Right ventricle myocardium superior (tissue), 1 donor: Measurements from ENCODE around the gene PPP2R1B. TPM values are rescaled to one million over a fixed set of nuclear protein-coding genes. Genes with fewer than 3 reads are reported as not detected.

Source experiments
- ATAC-seq: fragments of 200-7000 bp; cut with Tn5 transposase; one replicate; pipeline ENCODE4 v1.9.1; 2020; ENCODE audit warnings: mild to moderate bottlenecking; ENCODE audit not compliant: poor library complexity
- DNase-seq: peaks from one replicate; pipeline ENCODE4 v3.0.0-alpha.2; 2020
- intact Hi-C: fragments of 100-400 bp; cut with DNase I; formaldehyde crosslinking; loops from one replicate; pipeline ENCODE4 v1.11.2; 2022
- long read RNA-seq: library from polyadenylated mRNA; unstranded; transcript quantifications from one replicate; pipeline ENCODE4 v2.0.0, GENCODE V29; 2021
- total RNA-seq: library from RNA; stranded (reverse); fragmentation: NEBNext Ultra II Directional; extraction: Animal tissue kit (Norgen Biotek cat#: 25700); gene quantifications from one replicate; pipeline ENCODE4 v1.2.1, GENCODE V29; 2021
- donor health status: DM: no; HTN: yes; CAD: no; lungs with severe emphysema.

Gene PPP2R1B
- 7.7 TPM for total RNA-seq
- long read RNA-seq, full-length matches to known transcripts: 3 of 3 reads
- long read RNA-seq, partial matches to known transcripts: 0 of 3 reads
- long read RNA-seq, other reads (novel, unspliced or antisense): 0 of 3 reads

GRCh38 chr11:111765984-111766833 lies at the start of gene PPP2R1B:
Gene PPP2R1B (minus strand): TSS chr11:111766389. CDS start chr11:111766361, 28 bp downstream.
- ATAC-seq (peak; percentile 99), DNase-seq (peak; percentile 85)
- intact Hi-C loops: no loop called here

DNA sequence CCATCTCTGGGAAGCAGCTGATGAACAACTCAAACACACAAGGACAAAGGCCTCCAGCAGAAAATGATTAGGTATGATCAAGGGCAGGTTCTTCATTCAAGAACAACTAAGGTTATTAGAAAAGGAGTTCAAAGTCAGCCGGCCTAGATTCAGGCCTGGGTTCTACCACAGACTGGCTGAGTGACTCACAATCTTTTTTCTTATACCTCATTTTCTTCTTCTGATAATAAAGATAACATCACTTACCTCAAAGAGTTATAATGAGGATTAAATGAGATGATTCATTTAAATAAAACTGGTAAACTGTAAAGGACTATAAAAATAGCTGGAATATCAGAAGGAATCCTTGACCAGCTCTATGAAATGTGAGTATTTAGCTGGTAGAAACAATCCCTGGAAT lies 49.3 kb upstream of the PPP2R1B start:
- no peak for DNase-seq
- intact Hi-C loops: no loop called here
- ATAC-seq: no peak

- DNase-seq (no peak), ATAC-seq (no peak)
- intact Hi-C loops: no loop called here
Observed at GRCh38 chr11:111814557-111815320, 48.5 kb upstream of the PPP2R1B start.

DNA sequence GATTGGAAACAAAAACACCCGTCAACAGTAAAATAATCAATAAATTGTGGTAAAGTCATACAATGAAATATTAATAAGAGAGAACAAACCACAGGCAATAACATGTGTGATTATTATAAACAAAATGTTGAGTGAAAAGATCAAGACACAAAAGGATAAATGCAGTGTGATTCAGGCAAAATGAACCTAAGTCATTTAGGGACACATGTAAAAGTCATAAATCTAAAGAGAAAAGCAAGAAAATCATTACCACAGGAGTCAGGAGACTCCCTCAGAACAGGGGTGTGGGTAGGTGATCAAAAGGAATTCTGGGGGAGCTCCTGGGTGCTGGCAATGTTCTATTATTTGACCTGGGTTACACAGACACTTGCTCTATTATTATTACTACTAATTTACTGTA lies 47.9 kb upstream of the PPP2R1B start:
- ATAC-seq: no peak

DNA sequence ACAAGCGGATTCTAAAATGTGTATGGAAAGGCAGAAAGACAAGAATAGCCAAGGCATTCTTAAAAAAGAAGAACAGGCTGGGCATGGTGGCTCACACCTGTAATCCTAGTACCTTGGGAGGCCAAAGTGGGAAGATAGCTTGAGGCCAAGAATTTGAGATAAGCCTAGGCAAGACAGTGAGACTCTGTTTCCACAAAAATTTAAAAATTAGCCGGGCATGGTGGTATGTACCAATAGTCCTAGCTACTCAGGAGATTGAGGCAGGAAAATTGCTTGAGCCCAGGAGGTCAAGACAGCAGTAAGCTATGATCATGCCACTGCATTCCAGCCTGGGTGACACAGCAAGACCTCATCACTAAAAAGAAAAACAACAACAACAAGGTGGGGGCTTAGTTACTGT lies 46.0 kb upstream of the PPP2R1B start:
- no peak for DNase-seq
- intact Hi-C loops: no loop called here
- no peak for ATAC-seq

More for the DNA sequence above, 47.9 kb upstream of the PPP2R1B start:
- no peak for DNase-seq
- intact Hi-C loops: no loop called here

GRCh38 chr11:111811445-111811844 lies 45.3 kb upstream of the PPP2R1B start:
- intact Hi-C loops: no loop called here
- no peak for ATAC-seq

DNA sequence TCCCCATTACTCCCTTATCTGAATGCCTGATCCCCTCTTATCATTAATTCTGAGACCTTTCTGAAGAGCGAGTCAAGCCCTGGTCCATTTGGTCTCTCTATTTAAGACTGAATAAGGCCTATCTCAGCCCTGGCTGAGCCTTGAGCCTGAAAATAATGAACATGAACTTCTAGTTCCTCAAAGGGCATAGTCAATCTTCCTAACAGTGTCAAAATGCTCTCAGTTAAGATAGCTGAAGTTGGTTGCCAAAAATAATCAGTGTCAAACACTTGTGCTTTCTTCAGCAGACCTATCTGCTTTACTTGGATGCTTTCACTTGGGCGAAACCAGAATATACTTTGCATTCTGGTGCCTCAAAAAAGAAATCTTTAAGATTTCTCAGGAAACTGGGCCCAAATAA lies 42.6 kb upstream of the PPP2R1B start:
- DNase-seq: no peak
- intact Hi-C loops: no loop called here

More at GRCh38 chr11:111811445-111811844, 45.3 kb upstream of the PPP2R1B start:
- no peak for DNase-seq

GRCh38 chr11:111808063-111808588 lies 41.9 kb upstream of the PPP2R1B start:
- no peak for DNase-seq
- intact Hi-C loops: no loop called here
- ATAC-seq: no peak

More for the DNA sequence above, 42.6 kb upstream of the PPP2R1B start:
- peak; percentile 83 for ATAC-seq

GRCh38 chr11:111807076-111807475 lies 40.9 kb upstream of the PPP2R1B start:
- ATAC-seq (no peak), DNase-seq (no peak)
- intact Hi-C loops: no loop called here

DNA sequence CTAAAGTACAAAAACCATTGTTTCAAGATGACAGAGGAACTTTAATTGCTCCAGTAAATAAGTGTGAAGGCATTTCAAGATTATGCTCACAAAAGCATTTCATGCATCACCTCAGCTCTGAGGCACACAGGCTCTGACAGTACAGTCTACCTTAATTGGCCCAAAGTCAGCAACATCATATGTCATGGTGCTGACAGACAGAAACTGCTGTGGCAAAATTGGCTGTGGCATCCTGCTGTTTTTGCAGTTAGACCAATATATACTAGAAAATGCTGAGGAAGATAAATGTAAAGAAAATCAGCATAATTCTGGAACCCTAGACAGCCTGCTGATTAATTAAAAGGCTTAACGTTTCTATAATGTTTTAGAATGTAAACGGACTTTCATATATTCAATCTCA lies 34.9 kb upstream of the PPP2R1B start:
- peak; percentile 71 for ATAC-seq
- intact Hi-C loops: no loop called here
- DNase-seq: no peak

DNA sequence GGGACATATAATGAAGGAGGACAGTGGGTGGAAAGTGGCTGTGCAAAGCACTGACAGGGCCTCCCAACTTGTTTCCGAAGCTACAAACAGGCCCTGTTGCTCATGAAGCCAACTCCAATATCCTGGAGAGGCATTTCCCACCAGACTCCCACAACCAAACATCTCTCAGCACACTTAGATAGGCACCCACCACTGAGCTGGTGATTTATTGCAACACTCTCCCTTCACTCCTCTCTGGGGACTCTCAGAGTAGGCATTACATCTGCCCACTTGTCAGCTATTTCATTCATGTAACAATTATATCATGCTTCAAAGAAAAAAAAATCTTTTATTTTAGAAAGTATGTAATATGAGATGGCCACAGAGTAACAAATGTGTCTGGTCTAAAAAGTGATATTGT lies 32.1 kb upstream of the PPP2R1B start:
- intact Hi-C loops: no loop called here
- ATAC-seq: no peak
- DNase-seq: no peak

- no peak for DNase-seq
- intact Hi-C loops: no loop called here
- ATAC-seq: no peak
Observed at GRCh38 chr11:111797145-111797581, 31.0 kb upstream of the PPP2R1B start.

GRCh38 chr11:111796696-111797095 lies 30.5 kb upstream of the PPP2R1B start:
- intact Hi-C loops: no loop called here
- ATAC-seq (no peak), DNase-seq (no peak)

DNA sequence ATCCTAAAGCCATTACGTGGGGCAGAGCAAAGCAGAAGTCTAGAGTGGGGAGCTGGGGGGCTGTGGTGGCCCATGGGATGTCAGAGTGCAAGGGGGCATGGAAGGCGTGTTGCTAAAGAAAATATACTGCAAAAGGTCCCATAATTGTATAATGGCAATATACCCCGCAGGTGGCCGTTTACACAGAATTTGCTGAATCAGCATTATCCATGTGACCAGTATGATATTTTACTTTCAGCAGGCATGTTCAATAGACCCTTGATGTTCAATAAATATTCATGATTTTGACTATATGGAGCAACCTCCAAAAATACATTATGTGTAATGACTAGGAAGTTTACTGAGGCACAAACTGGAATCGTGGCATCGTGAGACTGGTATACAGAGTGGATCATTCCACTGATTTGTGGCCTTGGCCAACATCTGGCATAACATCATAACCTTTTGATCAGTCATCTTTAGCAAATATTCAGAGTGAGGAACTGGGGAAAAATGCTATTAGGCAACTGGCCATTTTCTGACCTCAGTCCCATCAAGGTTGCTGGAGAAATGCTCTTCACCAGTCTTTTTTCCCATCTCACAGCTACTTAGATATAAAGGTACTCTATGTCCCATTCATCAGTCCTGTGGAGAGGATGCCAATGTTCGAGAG lies 29.3 kb upstream of the PPP2R1B start:
- intact Hi-C loops: no loop called here
- DNase-seq: no peak
- ATAC-seq: no peak

GRCh38 chr11:111793863-111794262 lies 27.7 kb upstream of the PPP2R1B start:
- ATAC-seq (peak; percentile 52), DNase-seq (no peak)
- intact Hi-C loops: no loop called here

DNA sequence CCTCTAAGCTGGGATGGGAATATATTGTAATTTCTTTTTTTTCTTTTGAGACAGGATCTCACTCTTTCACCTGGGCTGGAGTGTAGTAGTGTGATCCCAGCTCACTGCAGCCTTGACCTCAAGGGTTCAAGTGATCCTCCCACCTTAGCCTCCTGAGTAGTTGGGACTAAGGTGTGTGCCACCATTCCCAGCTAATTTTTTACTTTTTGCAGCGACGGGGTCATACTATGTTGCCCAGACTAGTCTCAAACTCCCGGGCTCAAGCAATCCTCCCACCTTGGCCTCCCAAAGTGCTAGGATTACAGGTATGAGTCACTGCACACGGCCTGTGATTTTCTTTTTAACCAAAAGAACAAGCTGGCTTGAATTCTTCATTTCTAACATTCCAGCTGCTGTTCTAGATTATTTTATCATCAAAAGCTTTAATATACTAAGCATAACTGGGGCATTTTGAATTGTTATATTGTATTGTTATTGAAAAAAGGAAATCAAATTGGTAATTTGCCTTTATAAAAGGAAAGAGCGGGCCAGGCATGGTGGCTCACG lies 26.8 kb upstream of the PPP2R1B start:
- no peak for DNase-seq
- intact Hi-C loops: no loop called here
- no peak for ATAC-seq

DNA sequence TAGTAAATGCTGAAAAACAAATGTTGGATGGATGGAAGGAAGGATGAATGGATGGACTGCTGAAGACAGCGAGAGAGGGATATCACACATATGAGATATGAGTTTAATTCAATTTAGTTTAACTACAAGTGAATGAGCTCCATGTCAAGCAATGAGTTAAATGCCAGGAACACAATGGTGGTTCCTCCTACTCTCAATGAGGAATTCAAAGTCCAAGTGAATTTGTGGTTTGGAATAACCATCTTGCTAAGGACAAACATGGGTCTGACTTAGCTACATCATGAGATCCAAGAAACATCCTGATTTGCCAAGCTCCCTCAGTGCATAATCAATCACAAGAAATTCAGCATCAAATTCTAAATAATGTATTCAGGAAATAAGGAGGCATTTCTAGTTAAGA lies 26.1 kb upstream of the PPP2R1B start:
- DNase-seq: no peak
- intact Hi-C loops: no loop called here
- no peak for ATAC-seq

DNA sequence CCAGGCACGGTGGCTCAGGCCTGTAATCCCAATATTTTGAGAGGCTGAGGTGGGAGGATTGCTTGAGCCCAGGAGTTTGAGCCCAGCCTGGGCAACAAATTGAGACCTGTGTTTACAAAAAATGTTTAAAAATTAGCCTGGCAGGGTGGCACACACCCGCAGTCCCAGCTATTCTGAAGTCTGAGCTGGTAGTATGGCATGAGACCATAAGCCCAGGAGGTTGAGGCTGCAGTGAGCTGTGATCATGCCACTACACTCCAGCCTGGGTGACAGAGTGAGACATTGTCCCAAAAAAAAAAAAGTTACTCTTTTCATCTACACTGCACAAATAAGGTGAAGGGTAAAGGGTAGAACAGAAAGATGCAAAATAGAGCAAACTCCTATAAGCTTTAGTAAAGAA lies 22.3 kb upstream of the PPP2R1B start:
- intact Hi-C loops: loop anchor here (5.0 kb wide), 1 partner anchor 34 kb away; no protein-coding TSS in a partner anchor
- ATAC-seq (peak; percentile 3), DNase-seq (no peak)
